GM12875 (cell line): ENCODE data around the gene MYB.
"Not testable (repeated sequence)": the region's sequence is repeated elsewhere in the genome, so short reads cannot be mapped to it uniquely, and the experiment has no call there.

Source experiments
- H3K4me3 ChIP-seq: one replicate; pipeline ENCODE4 v1.5.1; 2011; ENCODE audit warnings: low read depth, low read length, control low read depth
- TF ChIP-seq, protein P1 (sequence below): IDR thresholded peaks from 2 replicates; pipeline ENCODE4 v1.5.1; 2011; ENCODE audit warnings: low read depth, mild to moderate bottlenecking, control low read depth, inconsistent platforms, low read length, moderate library complexity, borderline replicate concordance; ENCODE audit not compliant: insufficient read depth

MYB gene

DNA sequence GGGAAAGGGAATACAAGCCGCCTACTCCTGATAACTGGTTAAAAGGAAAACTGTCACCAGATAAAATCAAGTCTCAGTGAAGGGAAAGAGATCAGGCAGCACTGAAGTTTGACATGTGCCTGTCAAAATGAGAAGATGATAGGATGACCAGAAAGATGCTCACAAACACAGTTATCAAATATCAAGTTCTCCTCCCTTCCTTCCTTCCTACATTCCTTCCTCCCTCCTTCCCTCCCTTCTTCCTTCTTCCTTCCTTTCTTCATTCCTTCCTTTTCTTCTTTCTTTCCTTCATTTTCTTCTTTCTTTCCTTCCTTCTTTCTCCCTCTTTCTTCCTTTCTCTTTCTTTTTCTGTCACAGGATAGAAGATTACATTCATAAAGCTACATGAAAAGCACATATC, 55.2 kb downstream of the MYB start:
- TF ChIP-seq, protein P1, sequence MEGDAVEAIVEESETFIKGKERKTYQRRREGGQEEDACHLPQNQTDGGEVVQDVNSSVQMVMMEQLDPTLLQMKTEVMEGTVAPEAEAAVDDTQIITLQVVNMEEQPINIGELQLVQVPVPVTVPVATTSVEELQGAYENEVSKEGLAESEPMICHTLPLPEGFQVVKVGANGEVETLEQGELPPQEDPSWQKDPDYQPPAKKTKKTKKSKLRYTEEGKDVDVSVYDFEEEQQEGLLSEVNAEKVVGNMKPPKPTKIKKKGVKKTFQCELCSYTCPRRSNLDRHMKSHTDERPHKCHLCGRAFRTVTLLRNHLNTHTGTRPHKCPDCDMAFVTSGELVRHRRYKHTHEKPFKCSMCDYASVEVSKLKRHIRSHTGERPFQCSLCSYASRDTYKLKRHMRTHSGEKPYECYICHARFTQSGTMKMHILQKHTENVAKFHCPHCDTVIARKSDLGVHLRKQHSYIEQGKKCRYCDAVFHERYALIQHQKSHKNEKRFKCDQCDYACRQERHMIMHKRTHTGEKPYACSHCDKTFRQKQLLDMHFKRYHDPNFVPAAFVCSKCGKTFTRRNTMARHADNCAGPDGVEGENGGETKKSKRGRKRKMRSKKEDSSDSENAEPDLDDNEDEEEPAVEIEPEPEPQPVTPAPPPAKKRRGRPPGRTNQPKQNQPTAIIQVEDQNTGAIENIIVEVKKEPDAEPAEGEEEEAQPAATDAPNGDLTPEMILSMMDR, result no peak

GRCh38 chr6:135236732-135237131, 55.6 kb downstream of the MYB start:
- no peak overlapping the region for H3K4me3 ChIP-seq
- TF ChIP-seq, protein P1, result no peak

More for the DNA sequence above, 55.2 kb downstream of the MYB start:
- no peak overlapping the region for H3K4me3 ChIP-seq

DNA sequence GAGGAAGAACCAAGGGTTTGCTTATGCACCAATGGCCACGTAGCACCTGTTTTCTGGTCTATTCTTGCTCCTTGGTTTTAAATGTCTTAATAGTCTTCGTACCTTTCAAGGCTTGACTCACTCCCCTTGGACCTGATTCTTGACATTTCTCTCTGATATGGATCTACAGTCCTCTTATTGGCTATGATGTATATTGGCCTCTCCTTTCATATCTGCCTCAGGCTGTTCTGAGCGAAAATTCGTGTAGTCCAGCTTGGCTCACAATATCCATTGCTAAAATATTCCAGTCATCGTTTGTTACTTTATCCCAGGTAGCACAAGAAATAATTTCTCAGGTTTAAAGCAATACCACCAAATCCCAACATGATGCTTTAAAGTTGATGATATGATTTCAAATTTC, 59.6 kb downstream of the MYB start:
- H3K4me3 ChIP-seq, result no peak overlapping the region
- TF ChIP-seq, protein P1, result no peak

- no peak overlapping the region for H3K4me3 ChIP-seq
- TF ChIP-seq, protein P1, result no peak
Measured at GRCh38 chr6:135243871-135244796, 63.0 kb downstream of the MYB start.

GRCh38 chr6:135244805-135245204, 63.7 kb downstream of the MYB start:
- TF ChIP-seq, protein P1, result no peak
- no peak overlapping the region for H3K4me3 ChIP-seq

GRCh38 chr6:135246412-135247012, 65.4 kb downstream of the MYB start:
- not testable (repeated sequence) for H3K4me3 ChIP-seq

DNA sequence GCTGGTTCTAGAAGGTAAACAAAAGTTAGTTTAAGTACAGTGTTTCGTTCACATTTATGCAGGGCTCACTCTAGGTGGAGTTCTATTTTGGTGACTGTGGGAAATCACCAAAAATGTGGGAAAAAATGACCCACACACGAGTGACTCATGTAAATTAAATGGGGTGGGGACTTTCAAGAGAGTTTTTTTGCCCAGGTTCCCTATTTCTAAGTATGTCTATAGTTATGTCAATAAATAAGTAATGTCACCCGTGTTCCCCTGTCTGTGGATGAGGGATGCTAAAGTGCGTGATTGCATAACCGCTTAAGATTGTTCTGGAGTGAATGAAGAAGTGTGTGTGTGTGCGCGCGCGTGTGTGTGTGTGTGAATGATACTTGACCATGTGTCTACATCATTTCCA, 69.1 kb downstream of the MYB start:
- TF ChIP-seq, protein P1, result no peak

More for the DNA sequence above, 69.1 kb downstream of the MYB start:
- H3K4me3 ChIP-seq, result no peak overlapping the region
